ENCODE data around the gene SLX4. TPM values are rescaled to one million over a fixed set of nuclear protein-coding genes. Genes with fewer than 3 reads are reported as not detected.

The SLX4 gene
- total RNA-seq, 1 experiment from 2014 or later, result 5.9 TPM

DNA sequence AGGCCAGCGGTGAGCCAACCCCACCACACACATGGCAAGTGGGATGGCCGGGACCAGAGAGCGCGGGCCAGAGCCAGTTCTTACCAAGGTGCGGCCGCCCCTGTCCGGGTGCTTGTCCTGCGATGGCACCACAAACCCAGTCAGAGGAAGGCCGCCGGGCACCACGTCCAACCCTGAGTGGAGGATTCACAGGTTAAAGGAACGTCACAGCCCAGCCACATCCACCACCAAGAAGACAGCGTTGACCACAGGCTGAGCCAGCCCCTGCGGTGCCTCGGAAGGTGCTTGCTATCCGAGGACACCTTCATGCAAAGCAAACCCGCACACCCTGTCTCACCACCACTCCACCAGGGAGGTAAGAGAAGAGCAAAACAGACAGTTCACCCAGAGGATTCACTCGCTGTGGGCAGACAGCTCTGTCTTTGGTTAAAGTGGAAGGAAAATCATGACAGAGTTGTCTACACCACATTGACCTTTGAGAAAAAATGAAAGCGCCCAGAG is 15.8 kb downstream of the SLX4 start:
- H3K9me3 Mint-ChIP-seq (ENCODE audit: unreplicated experiment), result no peaks in the 10 kb centered on the region
- TF ChIP-seq CTCF (IDR thresholded peaks at IDR 0.05; ENCODE audit: unreplicated experiment), result no peak
- H3K4me1 Mint-ChIP-seq (ENCODE audit: insufficient read depth, unreplicated experiment), result no peaks in the 10 kb centered on the region
- no peak overlapping the region for H3K27ac Mint-ChIP-seq (ENCODE audit: low read depth, unreplicated experiment)
- no TSS peak for BruUV-seq (replicated peaks)
- ChIA-PET CTCF (no interaction called here), POLR2A (no interaction called here)
- DNase-seq (ENCODE audit: unreplicated experiment), result no peak
- H3K27me3 Mint-ChIP-seq (ENCODE audit: insufficient read depth, unreplicated experiment), result no peaks in the 10 kb centered on the region
- intact Hi-C loops (cut with micrococcal nuclease), result no loop called here
- no peaks in the 10 kb centered on the region for H3K36me3 Mint-ChIP-seq (ENCODE audit: insufficient read depth, unreplicated experiment)
- H3K4me3 Mint-ChIP-seq (ENCODE audit: unreplicated experiment), result no peak overlapping the region

DNA sequence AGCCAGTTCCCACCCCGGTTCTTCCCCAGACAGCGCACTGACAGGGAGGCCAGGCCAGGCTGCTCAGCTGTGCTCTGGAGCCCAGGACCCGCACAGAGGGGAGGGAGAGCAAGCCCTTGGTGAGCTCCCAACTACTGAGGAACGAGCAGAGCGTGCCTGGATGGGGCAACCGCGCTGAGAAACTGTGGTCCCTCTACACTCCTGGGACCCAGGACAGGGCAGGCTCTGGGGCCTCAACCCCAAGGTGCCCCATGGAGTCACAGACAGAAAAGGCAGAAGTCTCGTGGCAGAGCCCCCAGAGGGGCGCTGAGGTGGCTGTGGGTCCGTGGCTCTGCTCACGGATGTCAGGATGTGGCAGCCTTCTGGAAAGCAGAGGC is 16.3 kb downstream of the SLX4 start:
- POLR2A ChIA-PET, result no interaction called here
- Mint-ChIP-seq H3K27me3 (ENCODE audit: insufficient read depth, unreplicated experiment) (no peaks in the 10 kb centered on the region), H3K27ac (ENCODE audit: low read depth, unreplicated experiment) (no peak overlapping the region), H3K36me3 (ENCODE audit: insufficient read depth, unreplicated experiment) (no peaks in the 10 kb centered on the region), H3K4me3 (ENCODE audit: unreplicated experiment) (no peak overlapping the region), H3K4me1 (ENCODE audit: insufficient read depth, unreplicated experiment) (no peaks in the 10 kb centered on the region), H3K9me3 (ENCODE audit: unreplicated experiment) (no peaks in the 10 kb centered on the region)
- no peak for TF ChIP-seq CTCF (IDR thresholded peaks at IDR 0.05; ENCODE audit: unreplicated experiment)
- CTCF ChIA-PET, result no interaction called here
- no peak for DNase-seq (ENCODE audit: unreplicated experiment)
- no TSS peak for BruUV-seq (replicated peaks)
- intact Hi-C loops (cut with micrococcal nuclease), result no loop called here

- H3K4me1 Mint-ChIP-seq (ENCODE audit: insufficient read depth, unreplicated experiment), result no peaks in the 10 kb centered on the region
- no peak overlapping the region for H3K27ac Mint-ChIP-seq (ENCODE audit: low read depth, unreplicated experiment)
- ChIA-PET POLR2A (no interaction called here), CTCF (no interaction called here)
- H3K9me3 Mint-ChIP-seq (ENCODE audit: unreplicated experiment), result no peaks in the 10 kb centered on the region
- DNase-seq (ENCODE audit: unreplicated experiment), result no peak
- no TSS peak for BruUV-seq (replicated peaks)
- intact Hi-C loops (cut with micrococcal nuclease), result no loop called here
- H3K4me3 Mint-ChIP-seq (ENCODE audit: unreplicated experiment), result no peak overlapping the region
- no peaks in the 10 kb centered on the region for H3K36me3 Mint-ChIP-seq (ENCODE audit: insufficient read depth, unreplicated experiment)
- no peak for TF ChIP-seq CTCF (IDR thresholded peaks at IDR 0.05; ENCODE audit: unreplicated experiment)
- H3K27me3 Mint-ChIP-seq (ENCODE audit: insufficient read depth, unreplicated experiment), result no peaks in the 10 kb centered on the region
These were observed 16.9 kb downstream of the SLX4 start for GRCh38 chr16:3594316-3595109.

DNA sequence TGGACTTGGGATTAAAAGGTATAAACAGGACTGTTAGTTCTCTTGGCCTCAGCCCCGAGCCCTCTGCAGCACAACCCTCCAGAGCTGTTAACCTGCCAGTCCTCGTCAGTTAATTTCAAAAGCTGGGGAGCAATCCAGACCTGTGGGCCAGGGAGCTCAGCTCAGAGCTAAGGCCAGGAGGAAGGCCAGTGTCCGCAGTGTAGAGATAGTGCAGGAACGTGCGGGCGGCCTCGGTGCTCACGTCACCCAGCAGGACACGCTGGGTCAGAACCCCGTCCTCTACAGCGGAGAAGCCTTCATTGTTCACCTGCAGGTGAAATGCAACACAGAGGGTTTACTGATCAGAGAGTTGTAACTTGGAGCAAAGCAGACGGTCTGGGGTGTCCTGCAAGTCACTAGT is 18.8 kb downstream of the SLX4 start:
- ChIA-PET CTCF (no interaction called here), POLR2A (no interaction called here)
- no peak overlapping the region for H3K4me3 Mint-ChIP-seq (ENCODE audit: unreplicated experiment)
- no peaks in the 10 kb centered on the region for H3K9me3 Mint-ChIP-seq (ENCODE audit: unreplicated experiment)
- intact Hi-C loops (cut with micrococcal nuclease), result no loop called here
- no peaks in the 10 kb centered on the region for H3K36me3 Mint-ChIP-seq (ENCODE audit: insufficient read depth, unreplicated experiment)
- BruUV-seq (replicated peaks), result no TSS peak
- no peak for TF ChIP-seq CTCF (IDR thresholded peaks at IDR 0.05; ENCODE audit: unreplicated experiment)
- no peaks in the 10 kb centered on the region for H3K4me1 Mint-ChIP-seq (ENCODE audit: insufficient read depth, unreplicated experiment)
- DNase-seq (ENCODE audit: unreplicated experiment), result no peak
- H3K27me3 Mint-ChIP-seq (ENCODE audit: insufficient read depth, unreplicated experiment), result no peaks in the 10 kb centered on the region
- no peak overlapping the region for H3K27ac Mint-ChIP-seq (ENCODE audit: low read depth, unreplicated experiment)

Measured in MCF 10A (cell line).